Measurements from ENCODE around the gene KLK13. TPM values are rescaled to one million over a fixed set of nuclear protein-coding genes. Genes with fewer than 3 reads are reported as not detected.

Gene KLK13
- total RNA-seq, 1 donor from 2014 or later, result not detected

GRCh38 chr19:51060973-51061372, 3.9 kb downstream of the KLK13 start:
- no peak for DNase-seq (ENCODE audit: low read depth)

DNA sequence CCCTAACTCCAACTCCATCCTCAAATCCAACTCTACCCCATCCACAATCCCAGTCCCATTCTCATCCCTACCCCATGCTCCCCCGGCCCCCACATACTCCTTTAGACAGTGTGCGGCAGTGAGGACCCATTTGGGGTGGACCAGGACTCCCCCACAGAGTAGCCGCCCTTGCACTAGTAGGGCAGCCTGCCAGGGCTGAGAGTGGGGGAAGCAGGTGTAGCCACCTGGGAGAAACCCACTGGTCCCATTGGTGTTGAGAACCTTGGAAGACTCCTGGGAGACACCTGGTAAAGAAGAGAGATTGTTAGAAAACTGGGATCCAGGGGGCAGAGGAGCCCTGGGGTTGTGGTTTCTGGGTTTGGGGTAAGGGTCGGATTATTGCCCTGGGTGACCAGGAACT, 4.6 kb downstream of the KLK13 start:
- DNase-seq (ENCODE audit: low read depth), result no peak

GRCh38 chr19:51059715-51060114, 5.2 kb downstream of the KLK13 start:
- no peak for DNase-seq (ENCODE audit: low read depth)

- DNase-seq (ENCODE audit: low read depth), result no peak
Measured at GRCh38 chr19:51055866-51056265, 9.0 kb downstream of the KLK13 start.

GRCh38 chr19:51047031-51047335, 17.9 kb downstream of the KLK13 start:
- no peak for DNase-seq (ENCODE audit: low read depth)

- DNase-seq (ENCODE audit: low read depth), result no peak
Measured at GRCh38 chr19:51044327-51044726, 20.6 kb downstream of the KLK13 start.

- no peak for DNase-seq (ENCODE audit: low read depth)
Measured at GRCh38 chr19:51043497-51043896, 21.4 kb downstream of the KLK13 start.

- DNase-seq (ENCODE audit: low read depth), result no peak
Measured at GRCh38 chr19:51040151-51040550, 24.7 kb downstream of the KLK13 start.

GRCh38 chr19:51036519-51036918, 28.4 kb downstream of the KLK13 start:
- no peak for DNase-seq (ENCODE audit: low read depth)

DNA sequence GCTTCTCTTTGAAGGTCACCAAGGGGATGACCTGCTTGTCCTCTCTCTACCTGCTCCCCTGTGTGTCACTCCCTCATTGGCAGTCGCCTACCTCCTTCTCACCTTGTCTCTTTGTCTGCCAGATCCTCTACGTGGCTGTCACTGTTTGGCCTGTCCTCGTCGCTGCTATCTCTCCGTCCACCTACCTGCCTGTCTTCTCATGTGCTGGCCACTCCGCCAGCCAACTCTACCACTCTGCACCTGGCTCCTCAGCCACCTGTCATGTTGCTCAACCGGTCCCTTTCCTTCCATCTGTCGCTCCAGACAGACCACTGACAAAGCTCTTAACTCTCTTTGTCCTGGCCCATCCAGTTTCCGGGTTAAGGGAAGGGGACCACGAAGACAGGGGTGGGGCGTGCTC, 30.2 kb downstream of the KLK13 start, which contains the start of gene KLK12:
Gene KLK12, minus strand, starts transcription at position 299 of the 400 bp plus-strand sequence. CDS start 381 bp downstream, outside the sequence.
- DNase-seq (ENCODE audit: low read depth), result no peak

DNA sequence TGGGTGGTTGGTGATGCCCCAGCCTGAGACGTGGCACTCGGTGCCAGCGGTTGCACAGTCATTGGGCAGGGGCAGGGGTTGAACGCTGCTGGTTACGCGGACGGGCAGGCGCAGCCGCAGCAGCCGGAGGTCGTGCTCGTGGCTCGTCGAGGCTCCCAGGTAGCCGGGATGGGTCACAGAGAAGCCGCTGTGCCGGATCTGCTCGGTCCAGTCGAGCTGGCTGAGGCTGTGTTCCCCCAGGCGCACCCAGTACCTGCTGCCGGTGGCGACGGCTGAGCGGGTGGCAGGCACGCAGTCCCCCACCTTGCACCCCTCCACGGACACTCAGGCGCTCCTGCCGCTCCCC, 33.0 kb downstream of the KLK13 start:
- no peak for DNase-seq (ENCODE audit: low read depth)

DNA sequence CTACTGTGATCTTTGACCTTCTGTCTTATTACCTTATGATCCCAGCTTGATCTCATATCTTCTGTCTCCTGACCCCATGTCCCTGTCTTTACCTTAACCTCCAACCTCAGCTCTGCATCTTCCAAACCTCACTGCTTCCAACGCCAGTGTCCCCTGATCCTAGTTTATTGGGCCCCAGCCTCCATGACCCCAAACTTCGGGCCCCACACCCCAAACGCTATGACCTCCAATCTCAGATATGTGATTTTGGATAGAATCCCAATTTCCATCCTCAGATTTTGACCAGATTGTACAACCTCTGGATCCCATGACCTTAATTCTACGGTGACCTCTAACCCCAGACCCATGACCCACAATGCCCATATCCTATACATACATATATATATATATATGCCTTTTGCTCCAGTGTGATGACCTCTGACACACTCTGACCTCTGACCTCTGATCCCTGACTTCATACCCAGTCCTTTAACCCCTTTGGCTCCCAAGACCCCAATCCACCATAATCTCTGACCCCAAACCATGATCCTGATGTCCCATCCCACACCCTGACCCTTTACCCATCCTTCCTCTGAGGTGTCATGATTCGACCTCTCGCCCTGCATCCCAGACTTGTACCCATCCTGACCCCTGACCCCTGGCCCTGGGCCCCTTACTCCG, 33.5 kb downstream of the KLK13 start:
- DNase-seq (ENCODE audit: low read depth), result no peak

- no peak for DNase-seq (ENCODE audit: low read depth)
Measured at GRCh38 chr19:51030631-51031030, 34.3 kb downstream of the KLK13 start.

GRCh38 chr19:51029718-51030117, 35.2 kb downstream of the KLK13 start:
- DNase-seq (ENCODE audit: low read depth), result no peak

DNA sequence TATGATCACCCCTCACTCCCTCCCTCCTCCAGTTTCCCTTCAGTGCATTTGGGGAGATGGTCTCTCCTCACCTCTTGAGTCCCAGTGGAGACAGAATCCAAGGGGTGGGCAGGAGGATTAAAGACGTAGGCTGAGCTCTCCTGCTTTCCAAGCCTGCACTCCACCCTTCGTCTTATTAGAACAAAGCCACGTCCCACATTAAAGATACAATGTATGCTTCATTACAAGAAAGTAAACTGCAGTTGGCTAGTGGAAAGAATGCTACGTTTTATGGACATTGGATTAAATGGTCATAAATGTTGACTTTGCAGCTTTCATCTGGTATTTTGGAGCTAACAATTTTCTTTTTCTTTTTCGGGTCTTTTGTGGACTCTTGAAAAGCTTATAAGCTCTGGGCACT, 37.0 kb downstream of the KLK13 start:
- DNase-seq (ENCODE audit: low read depth), result no peak

DNA sequence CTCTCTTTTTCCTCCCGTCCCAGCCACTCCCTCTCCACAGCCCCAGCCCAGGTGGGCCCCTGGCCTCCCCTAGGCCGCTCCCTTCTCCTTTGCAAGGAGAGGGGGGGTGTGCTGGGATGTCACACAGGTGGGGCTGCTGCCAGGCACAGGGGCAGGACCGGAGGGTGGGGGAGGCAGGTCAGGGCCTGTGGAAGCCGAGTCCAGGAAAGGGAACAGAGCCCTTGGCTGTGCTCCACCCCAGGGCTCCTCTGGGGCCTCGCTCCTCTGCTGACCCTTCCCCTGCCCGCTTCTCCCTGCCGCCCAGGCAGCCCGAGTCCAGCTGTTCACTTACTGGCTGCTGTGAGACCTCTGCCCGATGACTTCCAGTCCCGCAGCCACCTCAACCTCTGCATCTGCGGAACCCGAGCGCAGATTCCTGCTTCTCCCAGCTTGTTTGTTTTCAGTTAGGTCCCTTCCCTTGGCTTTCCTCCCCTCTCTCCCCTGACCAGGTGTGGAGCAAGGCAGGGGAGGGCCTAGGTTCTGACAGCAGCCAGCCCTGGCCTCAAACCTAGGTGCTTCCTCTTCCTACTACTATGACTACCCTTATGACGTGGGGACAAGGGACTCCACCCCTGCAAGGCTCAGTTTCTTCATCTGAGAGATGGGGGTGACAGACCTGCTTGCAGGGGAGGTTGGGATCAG, 37.6 kb downstream of the KLK13 start:
- DNase-seq (ENCODE audit: low read depth), result no peak

DNA sequence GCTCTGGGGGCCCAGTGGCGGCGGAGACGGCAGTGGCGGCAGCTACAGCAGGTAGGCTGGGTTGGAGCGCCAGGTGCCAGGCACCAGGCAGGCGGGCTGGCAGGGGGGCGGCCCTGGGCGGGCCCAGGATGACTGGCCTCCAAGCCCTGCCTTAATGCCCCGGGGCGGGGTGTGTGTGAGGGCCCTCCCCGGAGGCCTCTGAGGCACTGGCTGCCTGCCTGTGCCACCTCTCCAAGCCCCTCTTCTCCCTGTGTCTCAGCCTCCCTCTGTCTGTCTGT, 38.4 kb downstream of the KLK13 start, which contains the start of gene KLK11:
Gene KLK11, minus strand, starts transcription at position 63 of the 278 bp plus-strand sequence. CDS start 985 bp downstream, outside the sequence.
- DNase-seq (ENCODE audit: low read depth), result no peak

DNA sequence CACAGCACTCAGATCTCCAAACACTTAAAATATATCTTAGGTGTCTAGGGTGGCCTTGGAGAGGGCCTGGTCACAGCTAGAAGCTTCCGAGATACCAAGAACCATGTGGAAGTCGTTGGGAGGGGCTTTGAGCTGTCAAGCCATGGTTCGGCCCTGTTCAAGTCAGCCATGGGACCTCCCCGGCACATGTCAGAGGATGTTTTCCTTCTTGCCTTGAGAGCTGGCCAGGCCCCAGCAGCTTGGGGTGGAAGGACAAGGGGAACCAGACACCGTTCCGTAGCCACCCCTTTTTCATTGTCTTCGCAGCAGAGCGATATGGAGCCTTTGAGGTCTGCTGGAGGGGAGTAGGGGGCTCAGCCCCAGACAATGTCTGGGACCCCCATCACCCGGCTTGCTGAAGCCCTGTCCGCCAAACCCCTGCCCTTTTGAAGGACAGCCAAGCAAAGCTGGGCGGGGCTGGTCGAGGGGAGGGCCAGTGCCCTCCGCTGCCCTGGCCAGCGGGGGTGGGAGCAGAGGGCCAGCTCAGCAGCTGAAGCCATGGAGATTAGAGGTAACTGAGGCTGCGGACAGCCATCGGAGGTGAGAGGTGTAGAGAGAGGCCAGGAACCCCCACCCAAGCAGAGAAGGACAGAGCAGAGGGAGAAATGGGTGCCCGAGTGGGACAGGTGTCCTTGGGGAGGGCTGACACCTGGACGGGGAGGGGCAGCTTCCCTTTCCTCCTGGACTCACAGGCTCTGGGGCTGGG, 38.9 kb downstream of the KLK13 start:
- no peak for DNase-seq (ENCODE audit: low read depth)

GRCh38 chr19:51025401-51025800, 39.5 kb downstream of the KLK13 start:
- DNase-seq (ENCODE audit: low read depth), result no peak

DNA sequence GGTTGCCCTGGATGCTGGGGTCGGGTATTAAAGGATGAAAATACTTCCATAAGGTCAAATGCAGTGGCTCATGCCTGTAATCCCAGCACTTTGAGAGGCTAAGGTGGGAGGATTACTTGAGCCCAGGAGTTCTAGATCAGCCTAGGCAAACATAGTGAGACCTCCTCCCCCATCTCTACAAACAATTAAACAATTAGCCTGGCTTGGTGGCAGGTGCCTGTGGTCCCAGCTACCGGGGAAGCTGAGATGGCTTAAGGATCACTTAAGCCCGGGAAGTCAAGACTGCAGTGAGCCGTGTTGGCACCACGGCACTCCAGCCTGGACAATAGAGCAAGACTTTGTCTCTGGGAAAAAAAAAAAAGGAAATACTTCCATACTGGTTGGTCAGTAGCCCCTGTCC, 40.0 kb downstream of the KLK13 start:
- DNase-seq (ENCODE audit: low read depth), result no peak

- DNase-seq (ENCODE audit: low read depth), result no peak
Measured at GRCh38 chr19:51023946-51024345, 40.9 kb downstream of the KLK13 start.

GRCh38 chr19:51022526-51022925, 42.4 kb downstream of the KLK13 start:
- DNase-seq (ENCODE audit: low read depth), result no peak

- DNase-seq (ENCODE audit: low read depth), result peak; percentile 51
Measured at GRCh38 chr19:51020988-51021651, 43.8 kb downstream of the KLK13 start.

All from renal cortical epithelial cell (primary cell).